NCI-H774 (cell line): Measurements from ENCODE around the gene RBM34.

Experiments
- DNase-seq: peaks from one replicate; lab custom pipeline; 2025; lab: John Stamatoyannopoulos, UW

Gene RBM34

DNA sequence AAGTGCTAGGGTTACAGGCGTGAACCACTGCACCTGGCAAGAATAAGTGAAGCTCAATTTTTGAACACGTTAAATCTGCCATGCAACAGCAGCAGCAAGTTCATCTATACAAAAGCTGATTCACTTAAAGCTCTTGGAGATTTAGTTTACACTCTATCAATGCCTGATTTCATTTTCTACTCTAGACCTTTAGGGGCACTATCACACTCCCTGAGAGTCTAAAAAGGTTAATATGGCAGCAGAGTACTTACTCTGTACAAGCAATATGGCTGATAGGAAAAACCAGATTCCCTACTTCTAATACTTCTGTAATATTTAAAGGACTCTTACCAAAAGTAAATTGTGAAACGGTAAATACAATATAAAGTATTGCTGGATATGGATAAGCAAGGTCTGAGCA is 4.8 kb downstream of the RBM34 start:
- no peak for DNase-seq

DNA sequence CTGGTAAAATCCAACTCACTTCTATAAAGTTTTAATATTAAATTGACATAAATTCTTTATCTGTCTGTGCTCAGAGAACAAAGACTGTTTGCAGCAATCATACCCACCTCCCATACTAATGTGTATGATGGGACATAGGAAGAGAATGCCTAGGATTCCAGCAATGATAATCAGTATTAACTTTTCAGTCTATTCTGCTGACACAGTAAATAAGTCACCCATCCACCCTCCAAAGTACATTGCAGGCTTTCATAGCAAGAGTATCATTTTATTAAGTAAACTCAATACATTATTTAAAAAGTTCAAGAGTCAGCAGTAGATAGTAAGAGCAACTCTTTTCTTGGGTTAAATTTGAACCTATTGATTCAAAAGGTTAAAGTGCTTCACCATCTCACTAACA is 8.8 kb downstream of the RBM34 start:
- DNase-seq, result no peak

DNA sequence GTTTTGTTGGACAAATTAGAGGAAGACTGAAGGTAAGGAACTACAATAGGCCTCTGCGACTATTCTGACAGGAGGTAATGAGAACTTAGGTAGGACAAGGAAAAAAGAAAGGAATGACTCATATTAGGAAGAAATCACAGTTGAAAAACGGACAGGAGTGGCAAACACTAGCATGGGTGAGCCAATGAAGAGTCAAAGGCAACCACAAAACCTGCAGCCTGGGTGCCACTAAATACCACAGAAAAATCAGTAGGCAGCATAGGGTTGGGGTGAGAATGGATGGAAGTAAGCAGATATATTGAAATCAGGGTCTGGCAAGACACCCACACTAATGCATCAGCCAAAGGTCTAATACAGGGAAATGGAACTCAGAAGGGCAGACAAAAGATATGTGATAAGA is 10.0 kb downstream of the RBM34 start:
- no peak for DNase-seq

DNA sequence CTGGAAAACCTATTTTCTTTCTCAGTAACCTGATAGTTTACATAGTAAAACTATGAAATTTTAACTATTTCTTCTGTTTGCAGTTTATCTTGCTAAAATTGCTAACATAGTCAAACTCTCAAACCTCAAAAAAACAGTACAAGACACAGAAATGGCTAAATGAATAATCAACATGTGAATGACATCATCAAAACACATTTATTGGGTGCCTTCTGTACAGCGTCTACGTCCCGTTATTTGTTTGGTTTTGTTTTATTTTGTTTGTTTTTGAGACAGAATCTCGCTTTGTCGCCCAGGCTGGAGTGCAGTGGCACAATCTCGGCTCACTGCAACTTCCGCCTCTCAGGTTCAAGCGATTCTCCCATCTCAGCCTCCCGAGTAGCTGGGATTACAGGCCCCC is 11.2 kb downstream of the RBM34 start:
- DNase-seq, result no peak

DNA sequence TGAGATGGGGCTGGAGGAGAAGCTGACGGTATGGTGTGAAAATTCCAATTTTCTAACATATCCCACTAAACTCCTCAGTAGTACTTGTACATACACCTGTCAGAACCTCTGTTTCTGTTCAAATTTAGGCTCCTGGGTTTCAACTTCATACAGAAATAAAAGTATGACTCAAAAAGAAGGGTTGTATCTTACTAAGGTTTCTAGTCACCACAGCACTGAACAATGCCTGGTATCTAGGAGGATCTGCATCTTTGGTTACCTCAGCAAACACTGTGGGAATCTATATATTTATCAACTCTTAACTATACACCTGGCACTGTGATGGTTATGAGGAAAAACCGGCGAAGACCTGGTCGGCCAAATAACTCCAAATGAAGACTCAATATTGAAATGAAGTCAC is 13.8 kb downstream of the RBM34 start:
- DNase-seq, result no peak

DNA sequence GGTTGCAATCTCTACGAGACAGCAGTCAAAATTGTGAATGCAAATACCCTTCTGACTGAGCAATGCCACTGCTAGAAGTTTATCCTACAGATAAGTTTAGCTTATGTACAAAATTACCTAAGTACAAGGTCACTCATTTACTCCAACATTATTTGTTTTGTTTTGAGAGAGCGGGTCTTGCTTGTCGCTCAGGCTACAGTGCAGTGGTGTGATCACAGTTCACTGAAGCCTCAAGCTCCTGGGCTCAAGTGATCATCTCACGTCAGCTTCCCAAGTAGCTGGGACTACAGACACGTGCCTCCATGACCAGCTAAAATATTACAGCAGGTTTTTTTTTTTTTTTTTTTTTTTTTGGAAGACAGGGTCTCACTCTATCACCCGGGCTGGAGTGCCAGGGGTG is 15.4 kb downstream of the RBM34 start:
- DNase-seq, result no peak

DNA sequence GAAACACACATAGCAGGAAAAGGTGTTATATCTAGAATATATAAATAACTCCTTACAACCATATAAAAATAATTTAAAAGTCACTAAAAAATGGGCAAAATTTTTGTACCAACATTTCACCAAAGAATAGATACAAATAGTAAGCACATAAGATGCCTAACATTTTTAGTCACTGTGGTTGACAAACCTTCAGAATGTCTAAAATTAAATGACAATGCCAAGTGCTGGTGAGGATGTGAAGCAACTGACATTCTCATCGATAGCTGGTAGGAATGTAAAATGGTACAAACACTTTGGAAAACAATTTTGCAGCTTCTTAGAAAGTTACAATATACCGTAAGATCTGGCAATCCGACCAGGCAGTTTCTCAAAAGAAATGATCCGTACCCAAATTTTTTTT is 18.1 kb downstream of the RBM34 start:
- no peak for DNase-seq

DNA sequence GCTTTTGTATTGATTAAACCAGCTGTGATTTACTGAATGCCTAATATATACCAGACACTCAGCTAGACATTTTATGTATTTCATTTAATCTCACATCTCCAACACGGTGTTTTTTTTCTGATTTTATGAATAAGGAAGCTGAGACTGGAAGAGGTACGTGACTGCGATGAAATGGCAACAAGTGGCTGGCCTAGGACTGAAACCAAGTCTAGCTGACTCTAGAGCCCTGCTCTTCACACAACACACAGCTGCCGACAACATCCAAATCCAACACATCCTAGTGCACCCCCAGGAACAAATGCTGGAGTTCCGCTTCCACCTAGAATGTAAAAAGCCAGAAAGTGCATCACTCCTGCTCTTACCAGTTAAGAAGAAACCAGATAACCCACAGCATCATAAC is 21.7 kb downstream of the RBM34 start:
- DNase-seq, result no peak

DNA sequence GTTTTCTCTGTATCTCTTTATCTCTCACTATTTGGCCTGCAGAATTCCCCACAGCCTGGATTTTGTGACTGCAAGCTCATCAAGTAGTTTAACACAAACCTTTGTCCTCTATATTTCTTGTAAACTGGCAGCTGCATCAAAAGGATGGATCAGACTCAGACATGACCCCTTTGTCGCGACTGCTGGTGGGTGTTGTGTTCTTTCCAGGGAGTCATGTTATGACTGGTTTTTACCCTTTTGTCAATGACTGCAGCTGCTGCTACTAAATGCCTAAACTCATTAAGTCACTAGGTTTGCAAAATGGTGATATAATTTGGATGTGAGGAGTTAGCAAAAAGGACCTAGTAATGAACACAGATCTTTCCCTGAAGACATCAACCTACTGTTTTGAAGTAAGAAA is 22.2 kb downstream of the RBM34 start:
- no peak for DNase-seq

DNA sequence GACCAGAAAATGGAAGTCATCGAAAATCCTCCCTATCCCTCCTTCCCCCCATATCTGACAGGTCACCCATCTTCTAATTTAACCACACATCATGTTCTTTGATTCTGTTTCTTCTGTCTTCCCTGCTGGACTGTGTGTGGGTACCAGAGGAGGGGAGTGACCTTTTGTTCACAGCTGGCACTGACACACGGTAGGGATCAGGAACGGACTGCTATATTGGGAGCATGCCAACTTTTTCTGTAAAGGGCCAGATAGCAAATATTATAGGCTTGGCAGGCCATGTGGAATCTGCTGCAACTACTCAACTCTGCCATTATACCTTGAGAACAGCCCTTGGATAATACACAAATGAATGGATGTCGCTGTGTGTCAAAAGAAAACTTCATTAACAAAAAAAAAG is 24.9 kb downstream of the RBM34 start:
- DNase-seq, result no peak

DNA sequence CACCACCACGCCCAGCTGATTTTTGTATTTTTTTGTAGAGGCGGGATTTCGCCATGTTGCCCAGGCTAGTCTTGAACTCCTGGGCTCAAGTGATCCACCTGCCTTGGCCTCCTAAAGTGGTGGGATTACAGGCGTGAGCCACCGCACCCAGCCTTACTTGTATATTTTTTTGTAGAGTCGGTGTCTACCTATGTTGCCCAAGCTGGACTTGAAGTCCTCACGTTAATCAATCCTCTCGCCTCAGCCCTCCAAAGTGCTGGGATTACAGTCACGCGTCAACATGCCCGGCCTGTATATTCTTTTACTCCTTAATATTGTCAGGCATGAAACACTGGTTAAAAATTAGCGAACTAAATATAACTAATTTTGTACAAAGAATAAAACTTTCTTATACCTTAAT is 26.9 kb downstream of the RBM34 start:
- no peak for DNase-seq

DNA sequence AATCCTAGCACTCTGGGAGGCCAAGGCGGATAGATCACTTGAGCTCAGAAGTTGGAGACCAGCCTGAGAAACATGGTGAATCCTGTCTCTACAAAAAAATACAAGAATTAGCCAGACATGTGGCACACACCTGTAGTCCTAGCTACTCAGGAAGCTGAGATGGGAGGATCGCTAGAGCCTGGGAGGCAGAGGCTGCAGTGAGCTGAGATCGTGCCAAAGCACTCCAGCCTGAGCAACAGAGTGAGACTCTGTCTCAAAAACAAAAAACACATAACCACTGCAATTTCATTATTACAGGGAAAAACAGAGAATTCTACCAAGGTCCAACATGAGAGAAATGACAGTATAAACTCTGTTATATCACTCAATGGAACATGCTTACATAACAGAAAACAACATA is 28.0 kb downstream of the RBM34 start:
- DNase-seq, result no peak

DNA sequence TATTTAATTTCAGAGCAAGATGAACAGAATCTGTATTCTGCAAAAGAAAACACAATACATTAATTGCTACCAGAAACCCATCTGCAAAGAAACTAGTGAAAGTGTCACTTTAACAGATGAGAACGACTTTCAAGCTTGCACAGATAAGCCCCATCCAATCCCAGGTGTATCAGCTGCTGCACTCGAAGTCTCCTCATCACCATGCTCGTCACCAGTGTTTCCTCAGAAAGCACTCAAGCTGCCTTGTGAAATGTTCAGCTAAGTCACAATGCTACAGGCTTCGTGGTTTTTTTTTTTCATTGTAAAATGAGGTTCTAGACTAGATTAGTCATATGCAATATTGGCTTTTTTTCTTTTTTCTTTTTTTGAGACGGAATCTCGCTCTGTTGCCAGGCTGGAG is 29.1 kb downstream of the RBM34 start:
- DNase-seq, result no peak

DNA sequence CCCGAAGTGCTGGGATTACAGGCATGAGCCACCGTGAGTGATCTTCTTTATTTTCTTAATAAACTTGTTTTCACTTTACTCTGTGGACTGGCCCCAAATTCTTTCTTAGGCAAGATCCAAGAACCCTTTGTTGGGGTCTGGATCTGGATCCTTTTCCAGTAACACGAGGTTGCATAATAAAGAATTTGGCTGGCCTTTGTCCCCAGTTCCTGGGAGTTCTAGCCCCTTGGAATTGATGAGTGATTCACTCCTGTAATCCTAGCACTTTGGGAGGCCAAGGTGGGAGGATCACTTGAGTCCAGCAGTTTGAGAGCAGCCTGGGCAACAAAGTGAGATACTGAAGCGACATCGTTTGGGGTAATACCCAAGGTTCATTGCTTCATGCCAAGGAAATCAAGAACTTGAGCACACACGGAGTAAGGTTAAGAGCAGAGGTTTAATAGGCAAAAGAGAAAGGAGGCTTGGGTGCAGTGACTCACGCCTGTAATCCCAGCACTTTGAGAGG is 30.2 kb downstream of the RBM34 start:
- no peak for DNase-seq

DNA sequence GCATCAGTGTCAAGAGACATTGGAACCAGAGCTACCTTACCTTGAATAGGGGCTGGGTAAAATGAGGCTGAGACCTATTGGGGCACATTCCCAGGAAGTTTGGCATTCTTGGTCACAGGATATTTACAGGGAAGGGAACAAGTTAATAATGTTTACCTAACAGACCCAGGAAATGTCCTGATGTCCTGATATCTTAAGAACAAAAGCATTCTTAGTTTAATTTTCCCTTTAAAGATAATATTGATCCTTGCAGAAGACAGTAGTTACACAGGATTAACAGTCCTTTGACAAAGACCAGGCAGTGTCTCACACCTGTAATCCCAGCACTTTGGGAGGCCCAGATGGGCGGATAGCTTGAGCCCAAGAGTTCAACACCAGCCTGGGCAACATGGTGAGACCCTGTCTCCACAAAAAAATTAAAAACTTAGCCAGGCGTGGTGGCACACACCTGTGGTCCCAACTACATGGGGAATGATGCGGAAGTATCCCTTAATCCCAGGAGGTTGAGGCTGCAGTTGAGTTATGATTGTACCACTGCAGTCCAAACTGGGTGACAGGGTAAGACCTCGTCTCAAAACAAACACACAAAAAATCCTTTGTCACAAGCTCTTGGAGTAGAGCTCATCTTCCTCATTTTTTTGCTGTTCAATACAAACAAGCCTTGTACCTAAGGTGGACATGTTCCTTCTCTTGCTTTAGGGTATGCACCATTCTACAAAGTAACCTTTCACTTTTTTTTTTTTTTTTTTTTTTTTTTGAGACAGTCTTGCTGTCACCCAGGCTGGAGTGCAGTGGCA is 31.1 kb downstream of the RBM34 start:
- no peak for DNase-seq

DNA sequence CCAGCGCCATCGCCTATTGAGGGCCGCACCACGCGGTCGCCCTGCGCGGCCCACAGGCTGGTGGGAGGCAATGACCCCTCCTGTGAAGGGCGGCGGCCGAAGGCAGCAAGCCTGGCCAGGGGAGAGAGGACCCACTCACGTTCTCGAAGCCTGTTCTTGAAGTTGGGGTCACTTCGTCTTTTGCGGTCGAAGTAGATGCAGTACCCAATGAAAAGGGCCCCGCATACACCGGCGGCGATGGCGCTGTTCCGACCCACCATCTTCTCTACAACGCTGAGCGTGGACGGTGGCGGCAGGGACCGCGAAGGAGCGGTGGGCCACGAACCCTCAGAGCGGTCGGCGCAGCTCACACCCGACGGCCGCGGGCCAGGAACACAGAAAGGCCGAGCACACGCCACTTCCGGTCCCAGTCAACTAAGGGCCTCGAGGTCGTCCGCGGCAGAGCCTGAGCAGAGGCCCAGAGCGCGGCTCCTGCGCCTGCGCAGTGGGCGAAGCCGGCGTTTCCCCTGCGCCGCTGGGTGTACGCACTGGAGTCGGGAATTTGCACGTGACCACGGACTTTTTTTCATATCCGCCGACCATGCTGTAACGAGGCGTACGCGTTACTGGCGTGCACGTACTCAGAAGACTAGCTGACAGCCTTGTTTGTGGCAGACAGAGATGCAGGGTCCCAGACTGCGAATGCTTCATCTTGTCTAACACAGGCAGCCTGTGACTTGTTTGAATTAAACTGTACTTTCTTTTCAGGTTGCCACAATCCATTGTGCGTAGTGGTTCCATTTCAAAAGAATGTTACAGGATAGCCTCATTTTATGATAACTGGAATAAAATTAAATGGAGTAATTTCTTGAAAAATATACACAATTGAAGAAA is 32.4 kb downstream of the RBM34 start, which contains the start of gene TOMM20:
TSS of gene TOMM20 (minus strand) at position 382 of the 873 bp plus-strand sequence. CDS start at position 260, 122 bp downstream.
- peak; percentile 99 for DNase-seq

DNA sequence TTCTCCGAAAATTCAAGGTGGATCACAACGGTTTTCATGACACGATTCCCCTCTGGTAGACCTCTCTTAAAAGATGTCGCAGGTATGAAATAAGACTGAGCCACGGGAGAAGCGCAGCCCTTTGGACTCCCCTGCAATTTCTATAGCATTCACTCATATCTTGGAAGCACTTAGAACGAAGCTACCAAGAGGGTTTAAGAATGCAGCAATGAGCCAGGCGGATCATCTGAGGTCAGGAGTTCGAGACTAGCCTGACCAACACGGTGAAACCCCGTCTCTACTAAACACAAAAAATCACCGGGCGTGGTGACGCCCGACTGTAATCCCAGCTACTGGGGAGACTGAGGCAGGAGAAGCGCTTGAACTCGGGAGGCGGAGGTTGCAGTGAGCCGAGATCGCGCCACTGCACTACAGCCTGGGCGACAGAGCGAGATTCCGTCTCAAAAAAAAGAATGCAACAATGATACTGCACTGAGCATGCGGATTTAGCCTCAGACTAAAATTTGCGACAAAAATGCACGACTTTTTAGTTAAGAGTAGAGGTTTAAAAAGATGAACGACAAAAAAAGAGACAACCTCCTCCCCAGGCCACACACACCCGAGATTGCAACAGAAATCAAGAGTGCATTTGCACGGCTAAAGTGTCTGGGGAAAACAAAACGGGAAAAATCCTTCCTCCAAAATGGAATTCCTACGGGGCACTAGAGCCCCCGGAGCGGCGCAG is 33.2 kb downstream of the RBM34 start:
- DNase-seq, result no peak

DNA sequence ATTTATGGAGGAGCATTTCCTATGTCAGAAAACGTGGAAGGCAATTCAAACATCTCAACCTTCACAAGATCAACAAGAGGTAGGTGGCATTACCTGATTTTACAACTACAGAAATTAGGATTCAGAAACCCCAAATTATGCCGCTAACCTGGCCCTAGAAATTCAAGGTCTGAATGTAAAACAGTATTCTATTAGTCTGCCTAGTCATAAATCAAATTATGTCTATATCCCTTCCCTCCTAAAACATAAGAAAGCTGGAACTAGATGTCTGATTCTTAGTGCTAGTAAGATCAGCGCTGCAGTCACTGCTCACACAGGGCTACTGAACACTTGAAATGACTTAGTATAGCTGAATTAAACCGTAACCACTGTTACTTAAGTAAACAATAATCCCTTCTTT is 33.8 kb downstream of the RBM34 start:
- no peak for DNase-seq

DNA sequence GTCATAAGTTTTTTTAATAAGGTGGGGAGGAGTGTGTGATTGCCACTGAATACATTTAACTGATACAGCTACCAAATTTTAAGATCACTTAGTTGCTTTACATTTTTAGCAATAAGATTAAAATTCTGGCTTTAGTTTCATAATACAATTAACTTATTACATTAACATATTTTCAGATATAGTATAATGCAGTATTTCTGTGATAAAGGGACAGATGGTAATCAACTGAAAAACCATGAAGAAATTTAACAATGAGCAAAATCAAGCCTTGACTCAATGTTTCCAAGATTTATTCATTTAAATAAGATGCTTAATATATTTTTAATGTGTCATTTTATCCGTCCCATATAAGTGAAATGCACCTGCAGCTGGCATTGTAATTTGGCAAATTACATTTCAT is 36.4 kb downstream of the RBM34 start:
- no peak for DNase-seq

DNA sequence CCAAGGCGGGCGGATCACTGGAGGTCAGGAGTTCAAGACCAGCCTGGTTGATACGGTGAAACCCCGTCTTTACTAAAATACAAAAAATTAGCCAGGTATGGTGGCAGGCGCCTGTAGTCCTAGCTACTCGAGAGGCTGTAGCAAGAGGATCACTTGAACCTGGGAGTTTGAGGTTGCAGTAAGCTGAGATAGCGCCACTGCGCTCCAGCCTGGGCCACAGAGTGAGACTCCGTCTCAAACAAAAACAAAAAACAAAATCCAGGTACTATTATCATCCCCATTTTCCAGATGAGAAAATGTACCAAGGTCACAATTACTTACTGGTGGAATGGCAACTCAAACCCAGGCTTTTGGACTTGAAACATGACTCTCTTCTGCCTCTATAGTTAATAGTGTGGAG is 36.9 kb downstream of the RBM34 start:
- DNase-seq, result no peak

DNA sequence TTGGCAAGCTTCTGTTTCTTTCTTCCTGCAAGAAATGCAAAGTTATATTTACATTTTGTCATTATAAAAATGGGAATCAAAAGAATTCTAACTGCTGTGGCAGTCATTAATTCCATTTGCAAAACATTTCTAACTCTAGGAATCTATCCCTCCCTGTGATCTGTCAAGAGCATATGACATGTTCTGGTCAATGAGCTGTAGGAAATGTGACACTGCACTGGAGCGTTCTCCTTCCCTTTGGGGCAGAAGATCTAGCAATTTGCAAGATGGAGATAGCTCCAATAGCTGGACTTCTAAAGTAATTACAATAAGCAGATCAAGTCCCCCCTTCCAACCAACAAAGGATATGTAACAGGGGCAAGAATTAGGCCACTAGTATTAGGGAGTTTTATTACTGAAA is 38.7 kb downstream of the RBM34 start:
- DNase-seq, result no peak

DNA sequence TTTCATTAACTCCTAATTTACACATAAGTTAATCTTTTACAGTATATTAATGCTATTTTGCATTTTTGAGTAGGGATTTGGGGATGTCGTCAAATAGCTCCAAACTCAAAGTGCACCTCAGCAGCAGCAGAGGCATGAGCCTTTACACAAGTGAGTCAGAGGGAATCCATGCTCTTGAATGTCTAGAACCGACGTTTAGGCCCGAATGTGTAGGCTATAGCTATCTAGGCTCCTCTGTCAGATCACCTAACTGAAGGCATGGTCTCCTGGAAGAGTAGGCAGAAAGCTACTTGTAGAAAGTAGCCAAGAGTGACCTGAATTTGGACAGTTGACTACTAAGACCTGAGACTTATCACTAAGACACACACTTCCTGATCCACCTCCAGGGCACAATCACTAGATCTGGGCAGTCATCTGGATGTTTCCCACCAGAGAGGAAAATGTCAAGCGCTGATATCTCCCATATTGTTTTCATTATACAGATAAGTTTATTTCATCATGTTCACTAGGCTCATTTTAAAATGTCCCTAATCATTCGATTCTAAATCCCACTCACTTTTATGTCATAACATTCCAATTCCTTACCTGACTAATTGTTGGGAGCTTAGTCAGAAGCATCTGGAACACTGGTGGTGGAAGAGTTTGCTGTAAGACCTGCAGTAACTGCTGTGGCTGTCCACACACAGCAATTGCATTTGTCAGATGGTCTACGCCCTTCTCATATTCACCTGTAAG is 47.7 kb downstream of the RBM34 start:
- no peak for DNase-seq
